Skeletal muscle satellite cell (primary cell): ENCODE results near the gene HBZ.
"Not testable (repeated sequence)": the region's sequence is repeated elsewhere in the genome, so short reads cannot be mapped to it uniquely, and the experiment has no call there.

Experiments
- H3K27me3 ChIP-seq: 2 replicates; pipeline ENCODE4 v1.7.0; 2013; ENCODE audit warnings: low read length; ENCODE audit not compliant: control insufficient read depth, insufficient read depth
- H3K36me3 ChIP-seq: 2 replicates; pipeline ENCODE4 v1.7.0; 2013; ENCODE audit warnings: mild to moderate bottlenecking, control low read depth, low read length; ENCODE audit not compliant: insufficient read depth
- H3K4me1 ChIP-seq: 2 replicates; pipeline ENCODE4 v1.7.0; 2013; ENCODE audit warnings: low read length; ENCODE audit not compliant: control insufficient read depth, insufficient read depth
- H3K4me2 ChIP-seq: 2 replicates; pipeline ENCODE4 v1.7.0; 2013; ENCODE audit warnings: mild to moderate bottlenecking, low read length
- H3K4me3 ChIP-seq: 2 replicates; pipeline ENCODE4 v1.7.0; 2013; ENCODE audit warnings: low read length
- H3K9ac ChIP-seq: 2 replicates; pipeline ENCODE4 v1.7.0; 2013; ENCODE audit warnings: mild to moderate bottlenecking, low read depth, low read length, moderate library complexity
- H3K9me3 ChIP-seq: replicated peaks from 2 replicates; pipeline ENCODE4 v1.7.0; 2013; ENCODE audit warnings: mild to moderate bottlenecking, control low read depth, low read length

Gene HBZ

DNA sequence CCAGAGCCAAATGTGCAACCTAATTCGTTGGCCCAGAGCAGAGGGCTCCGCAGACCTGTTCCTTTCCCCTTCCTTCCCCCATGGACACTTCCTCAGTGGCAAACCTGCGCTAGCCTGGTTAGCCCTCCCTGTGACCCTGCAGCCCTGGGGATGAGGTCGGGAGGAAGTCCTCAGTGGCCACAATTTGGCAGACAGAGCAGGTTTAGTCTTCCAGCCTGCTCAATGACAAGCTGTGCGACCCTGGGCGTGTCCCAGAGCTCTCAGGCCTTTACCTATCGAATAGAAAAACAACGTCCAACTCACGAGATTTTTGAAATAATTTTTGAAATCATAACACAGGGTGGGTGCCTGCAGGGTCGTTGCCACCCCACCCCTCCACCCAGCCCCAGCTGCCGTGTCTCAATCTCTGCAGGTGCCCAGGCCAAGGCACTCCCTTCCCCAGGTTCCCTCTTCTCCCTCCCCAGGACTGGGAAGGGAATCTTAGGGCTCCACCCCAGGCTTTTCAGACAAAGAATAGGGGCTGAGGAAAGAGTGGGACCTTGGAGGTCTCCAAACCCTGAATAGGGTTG is 14.8 kb downstream of the HBZ start:
- H3K27me3 ChIP-seq: peaks cover 55% of the 10 kb centered on the region
- no peaks in the 10 kb centered on the region for H3K36me3 ChIP-seq
- no peaks in the 10 kb centered on the region for H3K9me3 ChIP-seq
- peaks cover 3% of the 10 kb centered on the region for H3K4me1 ChIP-seq
- no peak overlapping the region for H3K9ac ChIP-seq
- H3K4me3 ChIP-seq: no peak overlapping the region
- no peak overlapping the region for H3K4me2 ChIP-seq

DNA sequence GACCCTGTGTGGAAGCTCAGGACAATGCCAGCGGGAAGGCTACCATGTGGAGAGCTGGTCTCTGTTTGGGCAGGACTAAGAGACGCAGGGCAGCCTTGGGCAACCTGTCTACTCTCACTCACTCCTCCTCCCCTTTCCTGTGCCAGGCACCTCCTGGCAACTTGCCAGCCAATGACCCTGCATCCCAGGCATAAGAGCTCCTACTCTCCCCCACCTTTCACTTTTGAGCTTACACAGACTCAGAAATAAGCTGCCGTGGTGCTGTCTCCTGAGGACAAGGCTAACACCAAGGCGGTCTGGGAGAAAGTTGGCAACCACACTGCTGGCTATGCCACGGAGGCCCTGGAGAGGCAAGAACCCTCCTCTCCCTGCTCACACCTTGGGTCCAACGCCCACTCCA is 16.0 kb downstream of the HBZ start:
- H3K9ac ChIP-seq: no peak overlapping the region
- H3K27me3 ChIP-seq: peaks cover 54% of the 10 kb centered on the region
- peaks cover 3% of the 10 kb centered on the region for H3K4me1 ChIP-seq
- H3K9me3 ChIP-seq: no peaks in the 10 kb centered on the region
- no peak overlapping the region for H3K4me3 ChIP-seq
- no peak overlapping the region for H3K4me2 ChIP-seq
- no peaks in the 10 kb centered on the region for H3K36me3 ChIP-seq

- peaks cover 3% of the 10 kb centered on the region for H3K4me1 ChIP-seq
- H3K4me2 ChIP-seq: no peak overlapping the region
- H3K36me3 ChIP-seq: no peaks in the 10 kb centered on the region
- H3K9ac ChIP-seq: no peak overlapping the region
- H3K9me3 ChIP-seq: no peaks in the 10 kb centered on the region
- no peak overlapping the region for H3K4me3 ChIP-seq
- H3K27me3 ChIP-seq: peaks cover 57% of the 10 kb centered on the region
These were observed 16.6 kb downstream of the HBZ start for GRCh38 chr16:169014-169413.

DNA sequence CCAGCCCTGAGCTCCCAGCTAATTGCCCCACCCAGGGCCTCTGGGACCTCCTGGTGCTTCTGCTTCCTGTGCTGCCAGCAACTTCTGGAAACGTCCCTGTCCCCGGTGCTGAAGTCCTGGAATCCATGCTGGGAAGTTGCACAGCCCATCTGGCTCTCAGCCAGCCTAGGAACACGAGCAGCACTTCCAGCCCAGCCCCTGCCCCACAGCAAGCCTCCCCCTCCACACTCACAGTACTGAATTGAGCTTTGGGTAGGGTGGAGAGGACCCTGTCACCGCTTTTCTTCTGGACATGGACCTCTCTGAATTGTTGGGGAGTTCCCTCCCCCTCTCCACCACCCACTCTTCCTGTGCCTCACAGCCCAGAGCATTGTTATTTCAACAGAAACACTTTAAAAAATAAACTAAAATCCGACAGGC is 17.7 kb downstream of the HBZ start:
- H3K9me3 ChIP-seq, H3K4me2 ChIP-seq, H3K4me1 ChIP-seq, H3K36me3 ChIP-seq, H3K9ac ChIP-seq, H3K4me3 ChIP-seq: not testable (repeated sequence)
- H3K27me3 ChIP-seq: peaks cover 64% of the 10 kb centered on the region

DNA sequence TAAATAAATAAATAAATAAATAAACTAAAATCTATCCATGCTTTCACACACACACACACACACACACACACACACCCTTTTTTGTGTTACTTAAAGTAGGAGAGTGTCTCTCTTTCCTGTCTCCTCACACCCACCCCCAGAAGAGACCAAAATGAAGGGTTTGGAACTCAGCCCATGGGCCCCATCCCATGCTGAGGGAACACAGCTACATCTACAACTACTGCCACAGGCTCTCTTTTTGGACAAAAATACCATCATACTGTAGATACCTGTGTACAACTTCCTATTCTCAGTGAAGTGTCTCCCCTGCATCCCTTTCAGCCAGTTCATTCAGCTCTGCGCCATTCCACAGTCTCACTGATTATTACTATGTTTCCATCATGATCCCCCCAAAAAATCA is 18.3 kb downstream of the HBZ start:
- no peak overlapping the region for H3K9ac ChIP-seq
- H3K4me2 ChIP-seq: no peak overlapping the region
- no peaks in the 10 kb centered on the region for H3K36me3 ChIP-seq
- H3K4me3 ChIP-seq: no peak overlapping the region
- no peaks in the 10 kb centered on the region for H3K4me1 ChIP-seq
- peaks cover 64% of the 10 kb centered on the region for H3K27me3 ChIP-seq
- no peaks in the 10 kb centered on the region for H3K9me3 ChIP-seq

DNA sequence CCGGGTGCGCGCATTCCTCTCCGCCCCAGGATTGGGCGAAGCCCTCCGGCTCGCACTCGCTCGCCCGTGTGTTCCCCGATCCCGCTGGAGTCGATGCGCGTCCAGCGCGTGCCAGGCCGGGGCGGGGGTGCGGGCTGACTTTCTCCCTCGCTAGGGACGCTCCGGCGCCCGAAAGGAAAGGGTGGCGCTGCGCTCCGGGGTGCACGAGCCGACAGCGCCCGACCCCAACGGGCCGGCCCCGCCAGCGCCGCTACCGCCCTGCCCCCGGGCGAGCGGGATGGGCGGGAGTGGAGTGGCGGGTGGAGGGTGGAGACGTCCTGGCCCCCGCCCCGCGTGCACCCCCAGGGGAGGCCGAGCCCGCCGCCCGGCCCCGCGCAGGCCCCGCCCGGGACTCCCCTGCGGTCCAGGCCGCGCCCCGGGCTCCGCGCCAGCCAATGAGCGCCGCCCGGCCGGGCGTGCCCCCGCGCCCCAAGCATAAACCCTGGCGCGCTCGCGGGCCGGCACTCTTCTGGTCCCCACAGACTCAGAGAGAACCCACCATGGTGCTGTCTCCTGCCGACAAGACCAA is 20.0 kb downstream of the HBZ start, which contains the start of gene HBA2:
HBA2 (plus strand) TSS at position 503 of the 568 bp plus-strand sequence; CDS start at position 540, 37 bp downstream.
- H3K9ac ChIP-seq, H3K9me3 ChIP-seq, H3K4me1 ChIP-seq, H3K4me3 ChIP-seq, H3K4me2 ChIP-seq, H3K36me3 ChIP-seq: not testable (repeated sequence)
- H3K27me3 ChIP-seq: peaks cover 50% of the 10 kb centered on the region

GRCh38 chr16:173211-173854 is 20.9 kb downstream of the HBZ start:
- H3K4me1 ChIP-seq, H3K9me3 ChIP-seq, H3K4me3 ChIP-seq, H3K9ac ChIP-seq, H3K36me3 ChIP-seq, H3K4me2 ChIP-seq: not testable (repeated sequence)
- H3K27me3 ChIP-seq: peaks cover 50% of the 10 kb centered on the region

DNA sequence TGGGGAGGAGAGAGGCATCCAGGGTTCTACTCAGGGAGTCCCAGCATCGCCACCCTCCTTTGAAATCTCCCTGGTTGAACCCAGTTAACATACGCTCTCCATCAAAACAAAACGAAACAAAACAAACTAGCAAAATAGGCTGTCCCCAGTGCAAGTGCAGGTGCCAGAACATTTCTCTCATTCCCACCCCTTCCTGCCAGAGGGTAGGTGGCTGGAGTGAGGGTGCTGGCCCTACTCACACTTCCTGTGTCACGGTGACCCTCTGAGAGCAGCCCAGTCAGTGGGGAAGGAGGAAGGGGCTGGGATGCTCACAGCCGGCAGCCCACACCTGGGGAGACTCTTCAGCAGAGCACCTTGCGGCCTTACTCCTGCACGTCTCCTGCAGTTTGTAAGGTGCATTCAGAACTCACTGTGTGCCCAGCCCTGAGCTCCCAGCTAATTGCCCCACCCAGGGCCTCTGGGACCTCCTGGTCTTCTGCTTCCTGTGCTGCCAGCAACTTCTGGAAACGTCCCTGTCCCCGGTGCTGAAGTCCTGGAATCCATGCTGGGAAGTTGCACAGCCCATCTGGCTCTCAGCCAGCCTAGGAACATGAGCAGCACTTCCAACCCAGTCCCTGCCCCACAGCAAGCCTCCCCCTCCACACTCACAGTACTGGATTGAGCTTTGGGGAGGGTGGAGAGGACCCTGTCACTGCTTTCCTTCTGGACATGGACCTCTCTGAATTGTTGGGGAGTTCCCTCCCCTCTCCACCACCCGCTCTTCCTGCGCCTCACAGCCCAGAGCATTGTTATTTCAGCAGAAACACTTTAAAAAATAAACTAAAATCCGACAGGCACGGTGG is 21.7 kb downstream of the HBZ start:
- not testable (repeated sequence) for H3K4me2 ChIP-seq, H3K9me3 ChIP-seq, H3K9ac ChIP-seq, H3K36me3 ChIP-seq, H3K4me3 ChIP-seq, H3K4me1 ChIP-seq
- H3K27me3 ChIP-seq: peaks cover 43% of the 10 kb centered on the region

GRCh38 chr16:175011-175949 is 22.8 kb downstream of the HBZ start:
- peaks cover 51% of the 10 kb centered on the region for H3K27me3 ChIP-seq

GRCh38 chr16:176006-176405 is 23.6 kb downstream of the HBZ start:
- peaks cover 48% of the 10 kb centered on the region for H3K27me3 ChIP-seq
- not testable (repeated sequence) for H3K4me2 ChIP-seq, H3K36me3 ChIP-seq, H3K4me3 ChIP-seq, H3K9ac ChIP-seq, H3K9me3 ChIP-seq
- peaks cover 11% of the 10 kb centered on the region for H3K4me1 ChIP-seq

More at GRCh38 chr16:175011-175949, 22.8 kb downstream of the HBZ start:
- no peak overlapping the region for H3K4me3 ChIP-seq
- no peaks in the 10 kb centered on the region for H3K9me3 ChIP-seq
- H3K4me2 ChIP-seq: no peak overlapping the region
- H3K36me3 ChIP-seq: no peaks in the 10 kb centered on the region
- H3K4me1 ChIP-seq: peaks cover 6% of the 10 kb centered on the region
- H3K9ac ChIP-seq: no peak overlapping the region
